Right ventricle myocardium inferior (tissue), 1 donor: ENCODE measurements around the gene CUEDC1. TPM values are rescaled to one million over a fixed set of nuclear protein-coding genes. Genes with fewer than 3 reads are reported as not detected.
A peak's percentile ranks its signal among the peaks of the same experiment; 100 is the strongest.
"Not testable (repeated sequence)": the region's sequence is repeated elsewhere in the genome, so short reads cannot be mapped to it uniquely, and the experiment has no call there.

Source experiments
- ATAC-seq: fragments of 200-7000 bp; cut with Tn5 transposase; one replicate; pipeline ENCODE4 v1.9.1; 2020; ENCODE audit warnings: mild to moderate bottlenecking, moderate library complexity
- DNase-seq: peaks from one replicate; pipeline ENCODE4 v3.0.0; 2021; ENCODE audit errors: missing footprints
- intact Hi-C: fragments of 100-400 bp; cut with DNase I; formaldehyde crosslinking; loops from one replicate; pipeline ENCODE4 v1.11.0; 2022
- total RNA-seq: library from RNA; stranded (reverse); fragmentation: NEBNext Ultra II Directional; extraction: Animal tissue kit (Norgen Biotek cat#: 25700); gene quantifications from one replicate; pipeline ENCODE4 v1.2.1, GENCODE V29; 2021
- donor health status: DM: no; HTN: yes; CAD: no; lungs with severe emphysema.

CUEDC1 gene
- total RNA-seq, 1 donor from 2014 or later: 49.1 TPM

GRCh38 chr17:57965521-57966160 is 10.4 kb upstream of the CUEDC1 start:
- ATAC-seq (no peak), DNase-seq (no peak)
- intact Hi-C loops: no loop called here

GRCh38 chr17:57963149-57963511 is 7.9 kb upstream of the CUEDC1 start:
- DNase-seq (no peak), ATAC-seq (no peak)
- intact Hi-C loops: no loop called here

GRCh38 chr17:57962279-57963148 is 7.3 kb upstream of the CUEDC1 start:
- intact Hi-C loops: no loop called here
- DNase-seq (no peak), ATAC-seq (no peak)

- DNase-seq: no peak
- intact Hi-C loops: no loop called here
- no peak for ATAC-seq
Measured at GRCh38 chr17:57959929-57960328, 4.7 kb upstream of the CUEDC1 start.

GRCh38 chr17:57958391-57958790 is 3.2 kb upstream of the CUEDC1 start:
- ATAC-seq, intact Hi-C loops, DNase-seq: not testable (repeated sequence)

GRCh38 chr17:57957886-57958285 is 2.7 kb upstream of the CUEDC1 start:
- intact Hi-C loops: no loop called here
- ATAC-seq: no peak
- no peak for DNase-seq

GRCh38 chr17:57957120-57957850 is 2.1 kb upstream of the CUEDC1 start:
- DNase-seq (no peak), ATAC-seq (no peak)
- intact Hi-C loops: no loop called here

- intact Hi-C loops: no loop called here
- no peak for ATAC-seq
- DNase-seq: no peak
Measured at GRCh38 chr17:57956291-57957119, 1.3 kb upstream of the CUEDC1 start.

- peak; percentile 86 for ATAC-seq
- intact Hi-C loops: loop anchor here (1.0 to 2.0 kb wide), 3 partner anchors 20 to 62 kb away; partner anchors contain the start of gene VEZF1
- DNase-seq: peak; percentile 87
Measured at GRCh38 chr17:57954397-57955182, 622 bp downstream of the CUEDC1 start.

- intact Hi-C loops: loop anchor here (2.0 kb wide), 2 partner anchors 19 to 35 kb away; partner anchors contain the start of gene VEZF1
- ATAC-seq (no peak), DNase-seq (no peak)
Measured at GRCh38 chr17:57953705-57954396, 1.4 kb downstream of the CUEDC1 start.

- no peak for DNase-seq
Measured at GRCh38 chr17:57953219-57953618, 2.0 kb downstream of the CUEDC1 start.

GRCh38 chr17:57949649-57950048 is 5.6 kb downstream of the CUEDC1 start:
- DNase-seq: no peak
- intact Hi-C loops: no loop called here
- no peak for ATAC-seq

More at GRCh38 chr17:57953219-57953618, 2.0 kb downstream of the CUEDC1 start:
- intact Hi-C loops: no loop called here
- ATAC-seq: no peak

- DNase-seq (no peak), ATAC-seq (peak; percentile 5)
- intact Hi-C loops: no loop called here
Measured at GRCh38 chr17:57948555-57949420, 6.4 kb downstream of the CUEDC1 start.

- DNase-seq: no peak
- no peak for ATAC-seq
- intact Hi-C loops: no loop called here
Measured at GRCh38 chr17:57948169-57948554, 7.0 kb downstream of the CUEDC1 start.

GRCh38 chr17:57947369-57947768 is 7.8 kb downstream of the CUEDC1 start:
- DNase-seq: no peak
- ATAC-seq: no peak
- intact Hi-C loops: no loop called here

- DNase-seq (no peak), ATAC-seq (peak; percentile 63)
- intact Hi-C loops: no loop called here
Measured at GRCh38 chr17:57946798-57947358, 8.3 kb downstream of the CUEDC1 start.
